ENCODE measurements around the gene NECTIN4.
A peak's percentile ranks its signal among the peaks of the same experiment; 100 is the strongest.
"Not testable (repeated sequence)": the region's sequence is repeated elsewhere in the genome, so short reads cannot be mapped to it uniquely, and the experiment has no call there.

Gene NECTIN4

GRCh38 chr1:161080441-161081405, 8.6 kb downstream of the NECTIN4 start:
- peak; percentile 43 for DNase-seq

GRCh38 chr1:161079436-161080110, 9.8 kb downstream of the NECTIN4 start:
- DNase-seq, result no peak

- no peak for DNase-seq
These were observed 11.9 kb downstream of the NECTIN4 start for GRCh38 chr1:161077426-161077825.

- no peak for DNase-seq
These were observed 12.9 kb downstream of the NECTIN4 start for GRCh38 chr1:161076410-161076809.

- DNase-seq, result no peak
These were observed 14.5 kb downstream of the NECTIN4 start for GRCh38 chr1:161074676-161075368.

- no peak for DNase-seq
These were observed 15.8 kb downstream of the NECTIN4 start for GRCh38 chr1:161073474-161074121.

GRCh38 chr1:161072751-161073449, 16.5 kb downstream of the NECTIN4 start:
- no peak for DNase-seq

GRCh38 chr1:161071886-161072371, 17.4 kb downstream of the NECTIN4 start:
- DNase-seq, result peak; percentile 49

- no peak for DNase-seq
These were observed 18.6 kb downstream of the NECTIN4 start for GRCh38 chr1:161070761-161071160.

- no peak for DNase-seq
These were observed 19.6 kb downstream of the NECTIN4 start, which contains the start of gene ARHGAP30 for GRCh38 chr1:161069731-161070270. Gene ARHGAP30, minus strand, starts transcription at chr1:161069891. Its CDS starts 267 bp downstream, at chr1:161069624.

GRCh38 chr1:161069241-161069640, 20.1 kb downstream of the NECTIN4 start:
- no peak for DNase-seq

- no peak for DNase-seq
These were observed 20.8 kb downstream of the NECTIN4 start for GRCh38 chr1:161068306-161069234.

GRCh38 chr1:161066694-161067093, 22.7 kb downstream of the NECTIN4 start:
- DNase-seq, result no peak

GRCh38 chr1:161065681-161066080, 23.7 kb downstream of the NECTIN4 start:
- not testable (repeated sequence) for DNase-seq

GRCh38 chr1:161063936-161064335, 25.4 kb downstream of the NECTIN4 start:
- DNase-seq, result not testable (repeated sequence)

- no peak for DNase-seq
These were observed 27.9 kb downstream of the NECTIN4 start for GRCh38 chr1:161061419-161061818.

GRCh38 chr1:161059293-161059692, 30.1 kb downstream of the NECTIN4 start:
- DNase-seq, result no peak

GRCh38 chr1:161054805-161055204, 34.6 kb downstream of the NECTIN4 start:
- no peak for DNase-seq

- no peak for DNase-seq
These were observed 35.1 kb downstream of the NECTIN4 start for GRCh38 chr1:161054232-161054631.

- DNase-seq, result no peak
These were observed 36.5 kb downstream of the NECTIN4 start for GRCh38 chr1:161052899-161053298.

Measured in fibroblast of upper back skin (primary cell).